ENCODE results near the gene INAFM2. TPM values are rescaled to one million over a fixed set of nuclear protein-coding genes. Genes with fewer than 3 reads are reported as not detected.

The INAFM2 gene
- total RNA-seq, 1 experiment from 2014 or later, result 15.7 TPM

GRCh38 chr15:40328751-40329150, 5.3 kb downstream of the INAFM2 start:
- DNase-seq (ENCODE audit: low spot score), result no peak

- no peak for DNase-seq (ENCODE audit: low spot score)
Measured at GRCh38 chr15:40329804-40330203, 6.3 kb downstream of the INAFM2 start.

DNA sequence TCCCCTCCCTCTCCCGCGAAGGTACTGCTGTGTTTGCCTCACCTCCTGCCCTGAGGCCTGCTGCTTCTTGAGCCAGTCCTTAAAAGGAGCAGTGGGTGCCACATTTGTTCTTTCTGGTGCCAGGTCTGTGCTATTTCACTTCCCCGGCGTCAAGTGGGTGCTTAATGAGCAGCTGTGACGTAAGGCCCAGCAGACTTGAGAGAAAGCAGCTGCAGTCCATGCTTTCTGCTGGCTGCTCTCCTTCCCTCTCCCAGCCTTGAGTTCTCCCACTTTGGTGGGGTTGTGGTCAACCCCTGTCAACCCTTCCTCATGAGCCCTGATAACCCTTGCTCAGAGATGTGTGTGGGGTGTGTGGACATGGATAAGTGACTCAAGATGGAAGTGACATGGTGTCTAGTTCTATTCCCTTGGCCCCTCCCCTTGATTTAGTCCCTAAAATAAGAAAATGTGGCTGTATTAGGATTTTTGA, 6.9 kb downstream of the INAFM2 start:
- DNase-seq (ENCODE audit: low spot score), result no peak

- DNase-seq (ENCODE audit: low spot score), result no peak
Measured at GRCh38 chr15:40331026-40331425, 7.5 kb downstream of the INAFM2 start.

GRCh38 chr15:40331637-40332036, 8.1 kb downstream of the INAFM2 start:
- DNase-seq (ENCODE audit: low spot score), result no peak

DNA sequence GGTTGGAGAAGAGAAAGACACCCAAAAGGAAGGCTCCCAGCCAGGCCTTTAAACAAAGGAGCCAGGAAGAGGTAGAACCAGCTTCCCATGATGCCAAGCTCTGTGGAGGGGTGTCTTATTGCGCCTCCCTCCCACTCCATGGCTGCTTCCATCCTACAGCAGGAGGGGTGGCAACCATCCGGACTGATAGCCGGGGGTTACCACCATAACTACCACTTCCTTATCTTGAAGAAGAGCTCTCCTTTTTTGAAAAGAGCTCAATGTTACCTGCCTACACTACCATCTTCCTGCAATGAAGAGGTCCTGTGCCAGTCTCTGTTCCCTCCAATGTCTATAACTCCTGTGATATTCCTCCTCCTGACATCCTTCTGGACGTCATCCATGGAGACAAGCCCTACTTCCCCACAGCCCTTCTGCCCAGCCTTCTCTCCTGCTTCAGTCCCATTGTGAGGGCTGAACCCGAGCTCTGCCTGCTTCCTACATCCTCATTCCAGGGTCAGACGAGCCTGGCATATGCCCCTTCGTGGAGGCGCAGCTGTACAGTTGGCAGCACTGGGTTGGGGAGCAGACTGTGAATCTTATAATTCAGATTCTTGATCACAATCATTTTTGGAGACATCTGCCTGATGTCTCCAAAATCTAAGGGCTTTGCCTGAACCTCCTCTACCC, 8.8 kb downstream of the INAFM2 start:
- no peak for DNase-seq (ENCODE audit: low spot score)

GRCh38 chr15:40333922-40334492, 10.5 kb downstream of the INAFM2 start:
- DNase-seq (ENCODE audit: low spot score), result peak; percentile 44

- no peak for DNase-seq (ENCODE audit: low spot score)
Measured at GRCh38 chr15:40334541-40334940, 11.0 kb downstream of the INAFM2 start.

GRCh38 chr15:40334941-40335795, 11.7 kb downstream of the INAFM2 start:
- DNase-seq (ENCODE audit: low spot score), result no peak

DNA sequence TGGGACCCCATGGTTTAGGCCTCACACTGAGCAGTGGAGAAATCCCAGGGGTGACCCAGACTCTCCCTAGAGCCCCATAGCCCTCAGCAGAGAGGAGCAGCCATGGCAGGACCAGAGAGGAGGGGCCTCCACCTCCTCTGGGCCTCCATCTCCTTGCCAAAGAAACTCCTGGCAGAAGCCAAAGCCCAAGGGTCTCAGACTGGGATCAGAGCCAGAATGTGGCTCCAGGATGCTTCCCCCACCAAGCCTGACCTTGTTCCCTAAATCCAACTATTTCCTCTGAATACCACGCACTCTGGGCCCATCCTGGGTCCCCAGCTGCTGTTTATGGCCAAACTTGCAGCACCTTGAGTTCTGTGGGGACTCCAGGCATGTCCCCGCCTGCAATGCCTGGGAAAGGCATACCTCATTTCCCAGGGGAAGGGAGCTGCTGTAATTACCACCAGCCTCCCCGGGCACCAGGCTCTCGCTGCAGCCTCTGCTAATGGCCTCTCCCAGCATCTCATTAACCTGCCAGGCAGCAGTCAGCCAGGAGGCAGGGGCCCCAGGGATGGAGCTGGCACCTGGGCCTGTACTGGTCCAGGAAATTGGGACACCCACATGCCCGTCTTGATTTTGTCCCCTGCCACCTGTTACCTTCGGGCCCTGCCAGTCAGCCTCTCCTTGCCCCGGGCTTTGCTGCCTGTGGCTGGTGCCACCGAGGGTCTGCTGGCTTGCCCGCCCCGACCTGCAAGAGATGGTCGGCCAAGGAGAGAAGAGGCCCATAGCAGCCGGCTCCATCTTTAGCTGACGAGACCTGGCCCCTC, 12.6 kb downstream of the INAFM2 start:
- DNase-seq (ENCODE audit: low spot score), result no peak

DNA sequence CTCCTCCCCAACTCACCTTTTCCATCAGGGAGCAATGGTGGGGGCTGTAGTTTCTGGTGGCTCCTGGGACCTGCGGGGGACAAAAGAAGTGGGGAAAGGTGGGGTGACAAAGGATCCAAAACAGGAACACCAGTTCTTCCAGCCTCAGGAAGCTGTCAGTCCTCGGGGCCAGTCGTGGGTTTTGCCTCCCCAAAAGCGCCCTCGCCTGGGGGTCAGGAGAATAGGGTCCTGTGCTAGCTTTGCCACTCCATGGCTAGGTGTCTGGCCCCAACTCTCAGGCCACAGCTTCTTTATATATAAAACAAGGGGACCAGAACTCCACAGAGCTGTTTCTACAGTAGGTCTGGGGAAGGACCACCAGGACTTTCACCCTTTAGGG, 13.2 kb downstream of the INAFM2 start:
- no peak for DNase-seq (ENCODE audit: low spot score)

DNA sequence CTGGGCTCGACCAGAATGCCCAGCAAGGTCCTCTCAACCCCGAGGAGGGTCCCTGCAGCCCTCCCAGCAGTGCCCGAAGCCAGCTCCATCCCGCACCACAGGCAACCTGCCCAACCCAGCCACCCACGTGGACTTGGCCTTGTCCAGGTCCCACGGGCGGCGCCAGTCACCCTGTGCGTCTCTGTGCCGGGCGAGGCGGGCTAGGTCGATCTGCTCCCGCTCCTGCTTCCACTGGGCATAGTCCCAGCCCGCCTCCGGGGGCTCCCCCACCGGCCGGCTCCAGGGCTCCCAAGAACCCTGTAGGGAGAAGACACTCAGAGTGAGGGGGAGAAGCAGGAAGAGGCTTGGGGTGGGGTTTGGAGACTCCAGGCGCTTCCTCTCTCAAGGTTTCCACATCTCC, 14.1 kb downstream of the INAFM2 start:
- DNase-seq (ENCODE audit: low spot score), result no peak

- peak; percentile 74 for DNase-seq (ENCODE audit: low spot score)
Measured at GRCh38 chr15:40338041-40338657, 14.7 kb downstream of the INAFM2 start.

GRCh38 chr15:40338921-40339620, 15.6 kb downstream of the INAFM2 start:
- DNase-seq (ENCODE audit: low spot score), result peak; percentile 87

GRCh38 chr15:40339621-40339945, 16.1 kb downstream of the INAFM2 start:
- no peak for DNase-seq (ENCODE audit: low spot score)

DNA sequence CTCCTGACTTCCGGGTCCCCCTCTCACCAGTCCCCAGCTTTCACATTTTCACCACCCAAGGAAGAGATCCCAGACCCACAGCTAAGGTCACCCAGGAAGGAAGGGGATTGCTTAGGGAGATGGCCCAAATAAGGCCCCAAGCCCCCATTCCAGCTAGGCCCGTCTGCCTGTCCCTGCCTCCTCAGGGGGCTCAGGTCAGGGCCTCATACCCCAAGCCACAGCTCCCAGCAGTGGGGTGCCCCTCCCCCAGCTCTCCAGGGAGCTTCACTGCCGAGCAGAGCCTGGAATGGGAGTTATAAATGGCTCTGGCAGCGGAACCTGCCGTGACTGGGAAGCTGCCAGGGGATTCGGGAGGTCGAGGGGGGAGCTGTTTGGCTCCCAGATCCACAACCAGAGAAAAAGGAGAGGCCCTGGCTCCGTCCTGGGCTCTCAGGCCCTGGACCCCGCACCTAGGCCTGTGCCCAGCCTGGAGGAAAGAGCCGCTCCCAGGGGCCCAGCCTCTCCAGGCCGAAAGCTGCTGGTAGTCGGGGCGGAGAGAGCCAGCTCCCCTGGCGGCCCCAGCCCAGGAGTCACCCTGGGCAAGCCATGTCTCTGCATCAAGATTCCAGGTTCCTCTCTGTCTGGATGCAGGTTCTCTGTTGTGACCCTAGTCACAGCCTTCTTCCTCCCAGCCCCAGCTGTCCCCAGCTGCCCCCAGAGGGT, 16.7 kb downstream of the INAFM2 start:
- peak; percentile 39 for DNase-seq (ENCODE audit: low spot score)

- DNase-seq (ENCODE audit: low spot score), result peak; percentile 86
Measured at GRCh38 chr15:40340740-40341400, 17.4 kb downstream of the INAFM2 start, which contains the start of gene CCDC9B. Gene CCDC9B (minus strand): TSS chr15:40340939. CDS start chr15:40340819, 120 bp downstream.

GRCh38 chr15:40342416-40343320, 19.2 kb downstream of the INAFM2 start:
- no peak for DNase-seq (ENCODE audit: low spot score)

- peak; percentile 69 for DNase-seq (ENCODE audit: low spot score)
Measured at GRCh38 chr15:40343512-40343911, 20.0 kb downstream of the INAFM2 start.

All from H4 (cell line).